ENCODE results near the gene SLC11A1. TPM values are rescaled to one million over a fixed set of nuclear protein-coding genes. Genes with fewer than 3 reads are reported as not detected.

The SLC11A1 gene
- total RNA-seq, 4 donors from 2014 or later = 5.6 to 38.1 (median 20.7) TPM

DNA sequence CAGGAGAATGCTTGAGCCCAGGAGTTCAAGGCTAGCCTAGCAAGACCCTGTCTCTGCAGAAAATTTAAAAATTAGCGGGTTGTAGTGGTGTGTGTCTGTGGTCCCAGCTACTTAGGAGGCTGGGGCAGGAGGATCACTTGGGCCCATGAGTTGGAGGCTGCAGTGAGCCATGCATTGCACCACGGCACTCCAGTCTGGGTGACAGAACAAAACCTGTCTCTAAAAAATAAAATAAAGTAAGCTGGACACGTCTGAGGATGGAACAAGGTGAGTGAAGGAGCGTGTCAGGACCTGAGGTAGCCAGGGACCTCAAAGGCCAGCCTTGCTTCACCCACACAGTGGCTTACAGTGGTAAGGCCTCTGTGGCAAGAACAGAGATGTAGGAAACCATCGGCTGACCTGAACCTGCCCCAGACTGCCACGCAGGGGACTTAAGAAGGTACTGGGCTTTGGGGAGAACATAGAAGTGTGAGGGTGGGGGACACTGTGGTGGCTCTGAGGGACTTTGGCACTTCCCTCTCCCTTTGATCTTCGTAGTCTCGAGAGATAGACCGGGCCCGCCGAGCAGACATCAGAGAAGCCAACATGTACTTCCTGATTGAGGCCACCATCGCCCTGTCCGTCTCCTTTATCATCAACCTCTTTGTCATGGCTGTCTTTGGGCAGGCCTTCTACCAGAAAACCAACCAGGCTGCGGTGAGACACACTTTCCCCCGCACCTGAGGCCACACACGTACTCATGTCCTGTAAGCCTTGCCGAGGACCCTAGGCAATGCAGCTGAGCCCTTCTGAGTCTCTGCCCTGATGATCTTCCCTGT is 7.5 kb downstream of the SLC11A1 start:
- TF ChIP-seq EP300 (IDR thresholded peaks at IDR 0.05) = no peak
- TF ChIP-seq POLR2AphosphoS5 (IDR thresholded peaks at IDR 0.05) = no peak
- TF ChIP-seq, protein P1, sequence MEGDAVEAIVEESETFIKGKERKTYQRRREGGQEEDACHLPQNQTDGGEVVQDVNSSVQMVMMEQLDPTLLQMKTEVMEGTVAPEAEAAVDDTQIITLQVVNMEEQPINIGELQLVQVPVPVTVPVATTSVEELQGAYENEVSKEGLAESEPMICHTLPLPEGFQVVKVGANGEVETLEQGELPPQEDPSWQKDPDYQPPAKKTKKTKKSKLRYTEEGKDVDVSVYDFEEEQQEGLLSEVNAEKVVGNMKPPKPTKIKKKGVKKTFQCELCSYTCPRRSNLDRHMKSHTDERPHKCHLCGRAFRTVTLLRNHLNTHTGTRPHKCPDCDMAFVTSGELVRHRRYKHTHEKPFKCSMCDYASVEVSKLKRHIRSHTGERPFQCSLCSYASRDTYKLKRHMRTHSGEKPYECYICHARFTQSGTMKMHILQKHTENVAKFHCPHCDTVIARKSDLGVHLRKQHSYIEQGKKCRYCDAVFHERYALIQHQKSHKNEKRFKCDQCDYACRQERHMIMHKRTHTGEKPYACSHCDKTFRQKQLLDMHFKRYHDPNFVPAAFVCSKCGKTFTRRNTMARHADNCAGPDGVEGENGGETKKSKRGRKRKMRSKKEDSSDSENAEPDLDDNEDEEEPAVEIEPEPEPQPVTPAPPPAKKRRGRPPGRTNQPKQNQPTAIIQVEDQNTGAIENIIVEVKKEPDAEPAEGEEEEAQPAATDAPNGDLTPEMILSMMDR (IDR thresholded peaks at IDR 0.05) = no peak
- TF ChIP-seq POLR2A (IDR thresholded peaks at IDR 0.05; ENCODE audit: low read depth) = no peak
- Histone ChIP-seq H3K4me3 (no peak overlapping the region), H3K27ac (replicated peaks in 1 of 4) (no peak overlapping the region), H3K9me3 (no peaks in the 10 kb centered on the region), H3K36me3 (no peaks in the 10 kb centered on the region), H3K4me1 (peaks cover 10 to 12% (median 11%) of the 10 kb centered on the region in 4 donors), H3K27me3 (peaks cover 0 to 2% (median 0%) of the 10 kb centered on the region in 4 donors)
- DNase-seq (ENCODE audit: extremely low spot score) = no peak
- intact Hi-C loops (cut with DNase I) = loop anchor here (5.0 kb wide), 1 partner anchor 87 kb away; no protein-coding TSS in a partner anchor
- 95% methylated on average over 17 of the region's 17 CpGs for WGBS

DNA sequence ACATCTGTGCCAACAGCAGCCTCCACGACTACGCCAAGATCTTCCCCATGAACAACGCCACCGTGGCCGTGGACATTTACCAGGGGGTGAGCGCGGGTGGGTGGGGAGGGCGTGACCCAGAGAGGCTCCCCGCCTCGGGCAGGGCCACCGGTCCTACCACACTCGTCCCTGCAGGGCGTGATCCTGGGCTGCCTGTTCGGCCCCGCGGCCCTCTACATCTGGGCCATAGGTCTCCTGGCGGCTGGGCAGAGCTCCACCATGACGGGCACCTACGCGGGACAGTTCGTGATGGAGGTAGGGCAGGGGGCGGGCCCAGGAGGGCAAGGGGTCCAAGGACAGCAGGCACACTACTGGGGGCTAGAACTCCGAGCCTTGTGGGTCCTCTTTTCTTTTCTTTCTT is 9.1 kb downstream of the SLC11A1 start:
- TF ChIP-seq POLR2A (IDR thresholded peaks at IDR 0.05; ENCODE audit: low read depth) (no peak), POLR2AphosphoS5 (IDR thresholded peaks at IDR 0.05) (no peak), EP300 (IDR thresholded peaks at IDR 0.05) (no peak)
- TF ChIP-seq, protein P1 (IDR thresholded peaks at IDR 0.05) = no peak
- H3K4me3 ChIP-seq = no peak overlapping the region
- DNase-seq (ENCODE audit: extremely low spot score) = no peak
- no peaks in the 10 kb centered on the region for H3K9me3 ChIP-seq
- H3K4me1 ChIP-seq = peaks cover 10 to 19% (median 18%) of the 10 kb centered on the region in 4 donors
- intact Hi-C loops (cut with DNase I) = loop anchor here (5.0 kb wide), 1 partner anchor 89 kb away; no protein-coding TSS in a partner anchor
- H3K27ac ChIP-seq (replicated peaks in 1 of 4) = no peak overlapping the region
- H3K36me3 ChIP-seq = no peaks in the 10 kb centered on the region
- WGBS = 97% methylated on average over 9 of the region's 23 CpGs
- peaks cover 0 to 2% (median 0%) of the 10 kb centered on the region in 4 donors for H3K27me3 ChIP-seq

DNA sequence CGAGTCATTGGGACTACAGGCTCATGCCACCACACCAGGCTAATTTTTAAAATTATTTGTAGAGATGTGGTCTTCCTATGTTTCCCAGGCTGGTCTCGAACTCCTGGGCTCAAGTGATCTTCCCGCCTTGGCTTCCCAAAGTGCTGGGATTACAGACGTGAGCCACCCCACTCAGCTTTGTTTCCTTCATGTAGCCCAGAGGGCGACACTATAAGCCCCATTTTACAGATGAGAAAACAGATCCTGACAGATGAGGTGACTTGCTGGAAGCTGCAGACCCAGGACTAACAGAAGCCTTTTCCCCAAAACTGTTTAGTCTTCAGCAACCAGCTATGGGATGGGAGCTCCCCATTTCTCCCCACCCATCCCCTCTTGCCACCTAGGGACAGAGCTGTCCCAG is 10.4 kb downstream of the SLC11A1 start:
- no peak for DNase-seq (ENCODE audit: extremely low spot score)
- Histone ChIP-seq H3K27me3 (peaks cover 0 to 2% (median 0%) of the 10 kb centered on the region in 4 donors), H3K4me1 (peaks cover 14 to 25% (median 24%) of the 10 kb centered on the region in 4 donors), H3K4me3 (no peak overlapping the region), H3K9me3 (no peaks in the 10 kb centered on the region), H3K36me3 (no peaks in the 10 kb centered on the region), H3K27ac (replicated peaks in 1 of 4) (no peak overlapping the region)
- no peak for TF ChIP-seq EP300 (IDR thresholded peaks at IDR 0.05)
- TF ChIP-seq, protein P1 (IDR thresholded peaks at IDR 0.05) = no peak
- no peak for TF ChIP-seq POLR2AphosphoS5 (IDR thresholded peaks at IDR 0.05)
- no peak for TF ChIP-seq POLR2A (IDR thresholded peaks at IDR 0.05; ENCODE audit: low read depth)
- WGBS = 91% methylated on average over 5 of the region's 5 CpGs
- intact Hi-C loops (cut with DNase I) = loop anchor here (5.0 kb wide), 1 partner anchor 90 kb away; no protein-coding TSS in a partner anchor

DNA sequence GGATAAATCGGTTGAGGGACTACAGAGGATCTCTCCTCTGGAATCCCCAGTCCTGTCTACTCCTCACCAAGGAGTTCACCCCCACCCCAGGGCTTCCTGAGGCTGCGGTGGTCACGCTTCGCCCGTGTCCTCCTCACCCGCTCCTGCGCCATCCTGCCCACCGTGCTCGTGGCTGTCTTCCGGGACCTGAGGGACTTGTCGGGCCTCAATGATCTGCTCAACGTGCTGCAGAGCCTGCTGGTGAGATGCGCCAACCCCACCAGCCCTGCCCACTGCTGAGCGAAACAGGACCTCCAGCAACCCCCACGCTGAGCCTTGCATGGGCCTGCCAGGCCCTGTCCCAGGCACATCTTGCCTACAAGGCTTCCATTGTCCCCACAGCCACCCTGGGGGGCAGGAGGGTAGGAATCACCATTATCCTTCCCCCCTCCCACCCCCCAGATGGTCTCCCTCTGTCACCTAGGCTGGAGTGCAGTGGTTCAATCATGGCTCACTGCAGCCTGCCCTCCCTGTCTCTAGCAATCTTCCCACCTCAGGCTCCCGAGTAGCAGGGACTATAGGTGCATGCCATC is 10.9 kb downstream of the SLC11A1 start:
- WGBS = 88% methylated on average over 10 of the region's 16 CpGs

More for the DNA sequence above, 10.9 kb downstream of the SLC11A1 start:
- no peak overlapping the region for H3K4me3 ChIP-seq
- no peak overlapping the region for H3K27ac ChIP-seq (replicated peaks in 1 of 4)
- TF ChIP-seq, protein P1 (IDR thresholded peaks at IDR 0.05) = no peak
- H3K9me3 ChIP-seq = no peaks in the 10 kb centered on the region
- DNase-seq (ENCODE audit: extremely low spot score) = no peak
- H3K27me3 ChIP-seq = no peaks in the 10 kb centered on the region
- intact Hi-C loops (cut with DNase I) = loop anchor here (5.0 kb wide), 1 partner anchor 91 kb away; no protein-coding TSS in a partner anchor
- no peaks in the 10 kb centered on the region for H3K36me3 ChIP-seq
- H3K4me1 ChIP-seq = peaks cover 14 to 25% (median 24%) of the 10 kb centered on the region in 4 donors
